GM18870 (cell line): ENCODE results near the gene ZNF771.

Source experiments
- ATAC-seq: cut with Tn5 transposase; IDR thresholded peaks from one replicate; pipeline ENCODE4 v1.9.1; 2021; ENCODE audit warnings: moderate library complexity; ENCODE audit not compliant: unreplicated experiment

The ZNF771 gene

DNA sequence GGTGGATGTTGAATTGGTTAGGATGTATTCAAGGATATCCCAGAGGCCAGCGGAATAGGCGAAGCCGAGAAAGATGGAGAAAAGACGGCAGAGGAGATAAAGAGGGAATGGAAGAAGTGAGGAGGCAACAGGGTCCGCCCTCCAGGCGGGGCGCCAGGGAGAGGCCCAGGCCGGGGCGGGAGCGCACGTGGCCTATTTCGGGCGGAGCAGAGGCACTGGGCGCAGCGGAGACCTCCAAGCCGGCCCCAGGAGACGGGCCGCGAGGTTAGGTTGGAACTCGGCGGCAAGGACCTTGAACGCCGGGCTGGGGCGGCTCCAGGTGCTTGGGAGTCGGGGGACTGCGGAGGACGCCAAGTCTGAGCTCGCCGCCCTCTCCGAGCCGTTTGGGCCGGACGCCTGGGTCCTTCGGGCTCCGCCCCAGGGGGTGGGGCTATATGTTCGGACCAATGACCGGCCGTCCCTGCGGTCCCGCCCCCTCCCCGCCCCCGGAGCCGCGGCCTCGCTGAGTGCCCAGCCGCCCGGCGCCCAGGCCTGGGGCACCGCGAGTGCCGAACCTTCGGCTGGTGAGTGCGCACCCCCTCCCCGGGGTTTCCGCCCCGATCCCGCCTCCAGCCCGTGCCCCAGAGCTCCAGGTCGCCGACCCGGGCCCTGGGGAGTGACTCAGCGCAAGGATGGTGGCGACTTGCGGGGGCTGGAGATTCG lies at the start of gene ZNF771:
TSS of gene ZNF771 (plus strand) at position 505 of the 702 bp plus-strand sequence. CDS start 448 bp downstream, outside the sequence.
- peak; percentile 48 for ATAC-seq

DNA sequence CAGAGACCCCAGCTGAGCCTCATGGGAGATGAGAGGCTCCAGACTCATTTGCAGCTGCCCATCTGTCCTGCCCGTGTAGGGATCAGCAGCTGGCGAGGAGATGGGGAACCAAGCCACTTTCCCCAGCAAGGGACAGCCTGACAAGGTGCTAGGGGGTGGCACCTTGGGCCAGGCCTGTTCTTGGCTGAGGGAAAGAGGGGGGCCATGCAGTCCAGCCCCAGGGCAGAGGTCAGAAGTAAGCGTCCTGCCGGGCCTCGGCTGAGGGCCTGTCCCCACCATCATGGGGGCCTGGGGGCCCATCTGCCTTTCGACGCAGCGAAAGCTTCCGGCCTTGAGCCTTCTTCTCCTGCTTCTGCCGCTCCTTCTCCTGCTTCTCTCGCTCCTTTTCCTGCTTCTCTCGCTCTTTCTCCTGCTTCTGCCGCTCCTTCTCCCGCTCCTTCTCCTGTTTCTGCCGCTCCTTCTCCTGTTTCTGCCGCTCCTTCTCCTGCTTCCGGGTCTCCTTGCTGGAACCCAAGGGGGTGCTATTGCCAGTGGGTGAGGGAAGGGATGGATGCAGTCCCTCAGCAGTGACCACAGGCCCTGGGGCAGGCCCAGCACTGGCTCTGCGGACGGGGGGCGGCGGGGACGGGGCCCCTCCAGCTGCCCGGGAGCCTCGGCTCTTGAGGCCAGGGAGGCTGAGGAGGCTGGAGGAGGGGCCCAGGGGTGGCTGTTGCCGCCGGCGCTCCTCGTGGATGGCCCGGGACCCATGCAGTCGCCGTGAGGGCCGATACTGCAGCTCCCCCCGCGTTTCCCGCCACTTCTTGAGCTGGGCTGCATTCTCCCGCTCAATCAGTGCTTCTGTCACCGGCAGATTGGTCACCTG lies 49.5 kb upstream of the ZNF771 start:
- no peak for ATAC-seq

DNA sequence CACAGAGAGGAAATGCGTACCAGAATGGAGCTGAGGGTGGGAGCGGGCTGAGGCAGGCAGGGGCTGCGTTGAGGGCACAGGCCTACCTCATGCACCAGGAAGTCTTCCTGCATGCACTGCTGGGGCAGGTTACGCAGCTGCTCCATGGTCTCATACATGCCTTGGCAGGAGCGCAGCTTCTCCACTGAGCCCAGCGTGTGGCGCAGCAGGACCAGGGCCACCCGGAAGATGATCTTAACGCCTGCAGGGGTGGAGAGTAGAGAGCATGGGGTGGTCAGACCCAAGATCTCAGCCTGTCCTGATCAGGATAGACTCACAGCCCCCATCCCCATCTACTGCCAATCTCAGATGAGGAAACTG lies 48.8 kb upstream of the ZNF771 start:
- no peak for ATAC-seq

DNA sequence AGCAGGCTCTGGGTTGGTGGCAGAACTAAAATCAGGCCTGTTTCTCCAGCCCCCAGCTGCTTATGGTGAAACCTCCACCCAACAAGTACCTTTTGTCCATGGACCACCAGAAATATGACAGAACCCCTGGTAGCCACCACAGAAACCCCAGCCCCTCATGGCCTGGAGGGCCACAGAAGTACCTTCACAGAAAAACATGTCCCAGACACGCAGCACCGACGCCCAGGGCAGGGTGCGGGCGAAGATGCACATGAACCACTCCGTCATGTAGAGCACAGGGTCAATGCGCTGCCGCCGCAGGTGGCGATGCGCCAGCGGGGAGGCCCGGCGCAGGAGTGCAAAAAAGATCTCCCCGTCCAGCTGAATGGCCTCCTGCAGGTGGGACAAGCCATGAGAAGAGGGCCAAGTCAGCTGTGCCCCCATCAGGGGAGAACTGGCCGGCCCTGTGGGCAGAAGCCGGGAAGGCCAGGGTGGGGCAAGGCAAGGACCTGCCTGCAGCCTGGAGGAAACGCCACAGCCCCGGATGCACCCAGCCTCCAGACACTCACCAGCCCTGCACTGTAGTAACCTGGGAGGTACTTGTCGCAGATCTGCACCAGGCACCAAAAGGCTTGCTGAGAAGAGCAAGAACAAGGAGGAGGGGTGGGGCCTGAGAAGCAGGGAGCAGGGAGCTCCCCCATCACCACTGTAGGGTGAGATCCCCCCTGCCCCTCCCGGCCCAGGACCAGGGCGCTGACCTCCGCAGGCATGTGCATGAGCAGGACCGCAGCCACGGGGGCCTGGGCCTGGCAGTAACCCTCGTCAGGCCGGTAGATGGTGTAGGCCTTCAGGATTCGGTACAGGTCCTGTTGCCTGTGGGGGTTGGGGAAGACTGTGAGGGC lies 48.2 kb upstream of the ZNF771 start:
- ATAC-seq: no peak

DNA sequence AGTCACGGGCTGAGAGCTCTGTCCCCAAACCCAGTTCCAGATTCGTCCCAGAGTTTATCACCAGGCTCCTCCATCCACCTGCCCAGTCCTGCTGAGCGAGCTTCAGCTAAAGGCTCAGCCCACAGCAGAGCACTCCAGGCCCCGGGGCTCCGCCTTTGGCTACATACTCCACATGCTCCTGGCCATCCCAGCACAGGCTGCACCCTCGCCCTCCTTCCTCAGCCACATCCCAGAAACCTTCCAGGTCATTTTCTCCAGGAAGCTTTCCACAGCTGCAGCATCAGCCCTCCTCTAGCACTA lies 47.6 kb upstream of the ZNF771 start:
- ATAC-seq: no peak

DNA sequence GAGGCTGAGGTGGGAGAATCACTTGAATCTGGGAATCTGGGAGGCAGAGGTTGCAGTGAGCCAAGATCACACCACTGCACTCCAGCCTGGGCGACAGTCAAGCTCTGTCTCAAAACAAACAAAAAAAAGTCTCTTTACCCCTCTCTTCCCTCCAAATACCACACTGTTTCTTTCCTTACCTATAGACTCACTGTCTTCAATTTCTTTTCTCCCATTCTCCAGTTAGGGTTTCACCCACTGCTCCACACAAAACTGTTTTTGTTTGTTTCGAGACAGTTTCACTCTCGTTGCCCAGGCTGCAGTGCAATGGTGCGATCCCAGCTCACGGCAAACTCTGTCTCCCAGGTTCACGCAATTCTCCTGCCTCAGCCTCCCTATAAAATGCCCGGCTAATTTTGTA lies 46.2 kb upstream of the ZNF771 start:
- ATAC-seq: no peak

DNA sequence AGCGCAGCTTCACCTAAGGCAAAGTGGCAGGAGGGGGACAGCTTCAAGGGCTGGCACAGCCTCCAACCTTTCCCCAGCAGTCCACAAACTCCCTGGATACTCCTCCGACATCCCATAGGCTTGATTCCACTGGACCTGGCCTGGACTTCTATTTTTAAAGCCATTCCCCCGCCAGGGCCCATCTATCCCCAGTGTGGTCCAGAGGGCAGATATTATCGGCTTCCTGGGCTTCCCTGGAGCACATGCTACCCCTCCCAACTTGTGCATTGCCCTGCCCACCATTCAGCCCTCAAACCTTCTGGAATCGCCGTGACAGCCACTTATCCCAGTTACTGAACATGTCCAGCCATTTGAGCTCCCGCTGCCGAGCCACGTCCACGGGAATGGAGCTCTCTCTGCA lies 42.2 kb upstream of the ZNF771 start:
- ATAC-seq: no peak

DNA sequence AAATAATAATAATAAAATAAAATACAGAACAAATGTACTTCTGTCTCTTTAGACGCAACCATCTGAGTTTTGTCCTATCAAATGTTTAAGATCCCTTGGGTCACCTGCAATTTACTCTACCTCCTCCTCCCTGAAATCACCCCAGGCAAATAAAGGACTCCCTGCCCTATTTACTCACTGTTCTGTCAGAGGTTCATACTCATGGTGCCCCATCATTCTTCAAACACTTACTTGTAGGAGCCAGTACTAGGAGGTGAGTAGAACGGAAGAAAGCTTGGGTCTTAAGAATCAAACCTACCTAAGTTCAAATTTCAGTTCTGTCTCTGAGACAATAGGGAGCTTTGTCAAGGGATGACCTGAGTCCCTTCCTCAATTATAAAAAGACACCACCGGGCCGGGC lies 40.9 kb upstream of the ZNF771 start:
- ATAC-seq: no peak

DNA sequence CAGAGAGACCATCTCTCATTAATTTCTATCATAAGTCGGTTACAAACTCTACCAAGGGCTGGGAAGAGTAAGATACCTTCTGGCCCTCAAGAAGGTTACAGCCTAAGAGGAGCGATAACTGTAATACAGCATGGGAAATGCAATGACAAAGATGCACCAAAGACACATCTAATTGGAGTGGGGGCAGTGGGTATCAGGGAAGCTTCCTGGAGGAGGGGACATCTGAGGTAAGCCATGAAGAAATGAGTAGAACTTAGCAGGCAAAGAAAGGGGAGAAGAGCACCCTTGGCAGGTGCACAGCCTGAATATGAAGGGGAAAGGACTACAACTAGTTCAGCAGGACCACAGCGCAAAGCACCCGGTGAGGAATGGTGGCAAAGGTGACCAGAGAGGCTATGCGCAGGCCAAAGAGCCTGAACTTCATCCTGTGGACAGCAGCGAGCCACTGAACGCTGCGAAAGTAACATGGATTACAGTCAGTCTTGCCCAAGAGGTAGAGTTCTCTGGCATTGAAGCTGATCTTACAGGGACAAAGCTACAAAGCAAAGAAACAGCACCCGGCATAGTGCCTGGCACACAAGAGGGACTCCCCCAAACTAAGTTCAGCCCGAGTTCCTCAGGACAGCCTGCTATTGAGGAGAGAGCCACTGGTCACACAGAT lies 39.9 kb upstream of the ZNF771 start:
- ATAC-seq: no peak

DNA sequence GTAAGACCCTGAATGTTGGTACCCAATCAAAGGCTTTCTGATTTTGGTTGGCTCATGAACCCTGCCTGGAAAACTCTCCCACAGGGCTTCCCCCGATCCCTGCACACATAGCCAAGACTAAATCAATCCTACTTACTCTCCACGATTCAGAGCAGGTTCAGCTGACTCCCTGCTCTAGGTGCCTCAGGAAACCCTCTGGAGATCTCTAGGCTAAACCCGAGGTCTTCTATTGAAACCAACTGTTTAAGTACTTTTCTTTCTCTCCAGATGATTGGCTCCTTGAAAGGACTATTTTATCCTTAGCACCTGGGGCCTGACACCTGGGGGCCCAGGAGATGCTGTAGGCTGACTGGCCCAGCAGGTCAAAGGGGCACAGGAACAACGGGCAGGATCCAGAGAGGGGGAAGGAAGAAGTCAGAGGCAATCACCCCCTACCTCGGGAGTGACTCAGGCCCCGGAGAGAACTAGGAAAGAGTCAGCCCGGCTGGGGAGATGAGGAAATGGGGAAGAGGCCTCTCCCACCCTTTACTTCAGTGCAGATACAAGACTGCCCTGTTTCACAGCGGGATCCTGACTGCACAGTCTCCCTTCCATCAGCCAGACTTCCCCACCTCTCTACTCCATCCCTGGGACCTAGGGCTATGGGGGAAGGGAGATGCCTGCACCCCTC lies 39.1 kb upstream of the ZNF771 start:
- ATAC-seq: no peak

DNA sequence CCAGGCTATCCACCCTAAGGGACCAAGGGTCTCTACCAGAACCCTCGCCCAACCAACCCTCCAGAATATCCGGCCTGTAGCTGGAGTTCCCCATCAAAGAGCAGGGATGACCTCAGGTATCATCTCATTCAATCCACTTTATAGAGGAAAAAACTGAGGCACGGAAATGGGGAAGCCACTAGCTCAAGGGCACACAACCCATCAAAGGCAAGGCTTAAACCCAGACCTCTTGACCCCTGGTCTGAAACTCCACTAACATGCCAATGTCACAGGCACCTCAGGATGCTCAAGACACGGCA lies 38.7 kb upstream of the ZNF771 start:
- no peak for ATAC-seq

DNA sequence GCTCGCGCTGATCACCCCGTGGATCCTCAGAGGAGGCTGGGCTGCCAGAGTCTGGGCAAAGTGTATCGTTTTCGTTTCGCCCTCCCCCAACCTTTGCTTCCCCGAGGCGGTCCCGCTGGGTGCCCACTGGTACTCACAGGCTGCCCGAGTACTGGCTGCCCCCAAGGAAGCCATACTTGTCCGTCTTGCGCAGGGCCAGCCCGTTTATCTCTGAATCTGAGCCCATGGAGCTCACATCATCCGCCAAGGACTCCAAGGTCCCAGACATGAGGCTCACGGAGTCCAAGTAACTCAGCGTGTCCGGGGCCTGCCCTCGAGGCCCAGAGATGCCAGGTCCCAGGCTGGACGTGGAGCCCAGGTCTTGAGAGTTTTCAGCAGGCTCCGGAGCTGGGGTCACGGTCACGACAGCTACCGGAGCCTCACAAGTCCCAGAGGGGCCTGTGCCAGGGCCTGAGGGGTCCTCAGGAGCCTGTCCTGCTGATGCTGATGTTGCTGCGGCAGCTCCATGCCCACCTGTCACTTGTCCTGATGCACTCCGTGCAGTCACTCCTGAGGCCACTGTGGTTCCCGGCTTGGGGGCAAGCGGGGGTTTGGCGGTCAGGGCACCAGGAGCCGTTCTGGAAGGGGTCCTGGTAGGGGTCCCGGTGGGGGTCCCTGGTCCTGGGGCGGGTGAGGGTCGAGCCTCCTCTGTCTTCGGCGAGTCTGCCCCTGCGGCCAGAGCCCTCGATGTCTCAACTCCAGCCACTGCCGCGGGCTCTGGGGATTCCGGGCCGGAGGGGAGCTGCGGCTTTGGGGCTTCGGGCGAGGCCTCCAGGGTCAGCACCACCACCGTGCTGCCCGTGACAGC lies 38.1 kb upstream of the ZNF771 start:
- no peak for ATAC-seq

DNA sequence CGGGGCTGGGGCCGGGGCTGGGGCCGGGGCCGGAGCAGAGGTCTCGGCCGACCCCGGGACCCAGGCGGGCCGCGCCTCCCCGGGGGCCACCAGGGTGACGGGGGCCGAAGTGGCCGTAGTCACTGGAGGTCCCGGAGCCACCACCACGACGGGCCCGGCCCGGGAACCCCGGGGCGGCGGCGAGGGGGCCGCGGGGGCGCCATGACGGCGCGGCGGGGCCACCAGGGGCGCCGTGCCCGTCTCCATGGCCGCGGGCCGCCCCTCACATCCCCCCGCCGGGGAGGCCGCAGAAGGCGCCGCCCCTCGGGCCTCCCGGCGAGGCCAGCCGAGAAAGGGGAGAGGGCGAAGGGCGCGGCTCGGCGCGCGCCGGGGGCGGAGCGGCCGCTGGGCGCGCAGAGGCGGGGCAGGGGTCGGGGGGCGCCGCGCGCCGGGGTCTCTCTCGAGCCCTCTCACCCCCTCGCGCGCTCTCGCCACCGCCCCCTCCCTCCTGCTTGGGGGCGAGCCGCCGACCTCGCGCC lies 37.4 kb upstream of the ZNF771 start:
- no peak for ATAC-seq

DNA sequence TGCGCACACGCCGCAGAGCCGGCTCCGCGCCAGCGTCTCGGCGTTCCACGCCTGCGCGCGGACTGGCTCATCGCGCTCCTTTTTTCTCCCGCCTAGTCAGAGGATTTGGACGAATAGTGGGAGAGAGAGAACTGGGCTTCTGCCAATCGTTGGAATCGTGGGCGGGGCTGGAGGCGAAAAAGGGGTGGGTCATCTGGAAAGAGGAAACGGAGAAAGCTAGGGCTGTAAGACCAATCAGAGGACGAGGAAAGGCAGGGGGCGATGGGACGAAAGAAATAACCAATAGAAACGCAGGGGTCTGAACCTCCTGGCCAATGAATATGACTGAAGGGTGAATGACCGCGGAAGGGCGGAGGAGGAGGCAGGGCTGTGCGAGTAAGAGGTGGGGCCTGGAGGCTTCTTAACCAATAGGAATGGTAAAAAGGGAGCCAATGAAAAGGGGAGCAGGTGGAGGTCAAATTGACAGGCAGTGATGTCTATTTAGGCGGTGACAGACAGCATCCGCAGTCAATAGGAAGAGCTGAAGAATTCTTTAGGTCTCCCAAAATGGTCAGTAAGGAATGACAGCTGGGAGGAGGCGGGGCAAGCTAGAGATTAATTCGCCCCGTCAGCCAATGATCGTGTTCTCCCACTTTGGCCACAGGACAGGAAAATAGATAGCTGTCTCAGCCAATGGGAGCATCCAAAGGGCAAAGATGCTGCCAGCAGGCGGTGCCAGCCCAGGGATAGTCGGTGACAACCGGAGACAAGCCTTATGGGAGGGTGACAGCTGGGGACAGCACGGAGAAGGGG lies 36.8 kb upstream of the ZNF771 start, which contains the start of gene TBC1D10B:
TSS of gene TBC1D10B (minus strand) at position 39 of the 792 bp plus-strand sequence. CDS start 311 bp downstream, outside the sequence.
- ATAC-seq: peak; percentile 85

DNA sequence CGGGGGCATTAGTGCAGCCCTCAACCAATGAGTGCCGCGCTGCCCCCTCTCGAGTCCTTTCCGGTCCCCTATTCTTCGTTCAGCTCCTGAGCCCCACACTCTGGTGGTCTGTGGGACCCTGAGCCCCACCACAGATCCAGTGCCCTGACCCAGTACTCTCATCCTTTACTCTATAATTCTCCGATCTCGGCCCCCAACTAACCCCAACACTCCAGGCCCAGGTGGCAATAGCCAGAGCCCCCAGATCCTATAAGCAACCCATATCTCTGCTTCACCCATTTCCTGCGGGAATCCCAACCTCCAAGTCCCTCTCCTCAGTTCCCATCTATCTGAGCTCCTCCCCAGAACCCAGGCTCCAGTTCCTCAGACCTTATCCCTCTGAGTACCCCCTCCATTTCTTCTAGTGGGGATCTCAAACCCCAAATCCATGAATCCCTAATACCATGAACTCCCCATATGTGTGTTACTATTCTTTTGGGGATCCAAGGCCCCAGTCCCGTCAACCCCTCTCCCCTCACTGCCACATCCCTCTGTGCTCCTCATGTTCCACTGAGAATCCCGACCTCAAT lies 36.1 kb upstream of the ZNF771 start:
- ATAC-seq: no peak

DNA sequence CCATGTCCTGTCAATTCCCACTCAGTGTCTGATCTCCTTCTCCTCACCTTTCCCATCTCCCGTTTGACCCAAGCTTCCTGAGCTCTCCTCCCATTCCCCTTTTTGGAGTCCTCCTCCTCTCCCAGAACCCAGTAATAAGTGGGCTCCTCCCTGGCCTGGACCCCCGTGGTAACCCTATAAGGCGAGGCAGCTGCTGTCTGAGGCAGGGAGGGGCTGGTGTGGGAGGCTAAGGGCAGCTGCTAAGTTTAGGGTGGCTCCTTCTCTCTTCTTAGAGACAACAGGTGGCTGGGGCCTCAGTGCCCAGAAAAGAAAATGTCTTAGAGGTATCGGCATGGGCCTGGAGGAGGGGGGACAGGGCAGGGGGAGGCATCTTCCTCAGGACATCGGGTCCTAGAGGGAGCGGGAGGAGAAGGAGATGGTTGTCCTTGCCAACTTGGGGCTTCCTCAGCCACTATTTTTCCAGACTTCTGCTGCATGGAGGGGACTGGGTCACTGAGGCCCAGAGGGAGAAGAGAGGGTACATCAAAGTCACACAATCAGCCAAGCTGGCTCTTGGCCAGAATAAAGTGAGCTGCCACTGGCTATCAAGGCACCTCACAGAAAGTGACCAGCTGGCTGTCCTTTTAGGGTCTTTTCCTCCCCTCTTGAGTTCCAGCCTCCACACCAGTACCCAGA lies 35.2 kb upstream of the ZNF771 start:
- ATAC-seq: no peak

DNA sequence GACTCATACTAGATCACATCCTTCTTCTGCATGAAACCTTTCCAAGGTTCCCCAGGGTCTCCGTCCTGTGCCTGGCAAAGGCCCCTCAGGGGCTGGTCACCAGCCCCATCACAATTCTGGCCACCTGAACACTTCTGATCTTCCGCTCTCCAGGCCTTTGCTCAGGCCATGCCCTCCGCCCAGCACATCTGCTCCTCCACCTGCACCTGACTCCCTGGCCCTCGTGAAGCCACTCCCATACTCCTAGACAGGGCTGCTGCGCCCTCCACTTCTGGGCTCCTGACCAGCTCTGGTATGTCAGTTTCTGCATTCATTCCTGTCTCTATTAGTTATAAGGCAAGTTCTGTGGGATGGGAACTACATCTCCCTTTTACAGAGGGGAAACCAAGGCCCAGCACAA lies 34.7 kb upstream of the ZNF771 start:
- no peak for ATAC-seq

DNA sequence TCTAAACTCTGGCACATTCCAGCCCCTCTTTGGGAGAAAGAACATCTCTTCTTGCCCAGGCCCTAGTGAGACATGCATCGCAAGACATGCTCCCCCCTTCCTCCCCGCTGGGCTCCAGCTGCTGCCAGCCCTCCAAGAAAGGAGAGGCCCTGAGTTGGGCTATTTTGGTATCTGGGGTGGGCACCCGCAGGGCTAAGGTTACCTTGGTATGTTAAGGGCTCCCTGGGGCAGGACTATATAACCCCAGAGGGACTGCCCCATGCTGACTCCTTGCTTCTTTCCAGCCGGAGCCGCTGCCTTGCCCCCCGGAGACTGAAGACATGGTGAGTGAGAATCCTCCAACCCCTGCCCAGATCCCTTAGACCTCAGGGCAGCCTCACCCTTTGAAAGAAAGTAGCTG lies 32.9 kb upstream of the ZNF771 start, which contains the start of gene MYL11:
TSS of gene MYL11 (plus strand) at position 265 of the 400 bp plus-strand sequence. CDS start at position 321, 56 bp downstream.
- no peak for ATAC-seq
